HEK293 (cell line): Measurements from ENCODE around the gene PLEKHF1.
A peak's percentile ranks its signal among the peaks of the same experiment; 100 is the strongest.

Experiments used
- PRDM6 ChIP-seq: fragments of 450-650 bp; formaldehyde crosslinking; IDR thresholded peaks from 2 replicates; pipeline ENCODE4 v1.5.1; 2017; ENCODE audit warnings: missing biosample characterization, missing genetic modification characterization
- SALL2 ChIP-seq: fragments of 450-650 bp; formaldehyde crosslinking; IDR thresholded peaks from 2 replicates; pipeline ENCODE4 v1.5.0; 2017; ENCODE audit warnings: missing biosample characterization, mild to moderate bottlenecking, missing genetic modification characterization, borderline replicate concordance
- SETDB1 ChIP-seq: IDR thresholded peaks from one replicate; pipeline ENCODE4 v1.6.1; 2017; ENCODE audit warnings: mild to moderate bottlenecking, low read length, moderate library complexity, mixed read lengths; ENCODE audit not compliant: insufficient read length
- ZBTB49 ChIP-seq: fragments of 450-650 bp; formaldehyde crosslinking; IDR thresholded peaks from 2 replicates; pipeline ENCODE4 v1.5.1; 2016; ENCODE audit warnings: missing biosample characterization, missing genetic modification characterization, low read depth
- ZNF121 ChIP-seq: fragments of 450-650 bp; formaldehyde crosslinking; IDR thresholded peaks from 2 replicates; pipeline ENCODE4 v1.5.1; 2016; ENCODE audit warnings: missing biosample characterization, missing genetic modification characterization
- ZNF148 ChIP-seq: fragments of 450-650 bp; formaldehyde crosslinking; IDR thresholded peaks from 2 replicates; pipeline ENCODE4 v1.5.0; 2017; ENCODE audit warnings: missing biosample characterization, missing genetic modification characterization, borderline replicate concordance
- ZNF239 ChIP-seq: fragments of 450-650 bp; formaldehyde crosslinking; IDR thresholded peaks from 2 replicates; pipeline ENCODE4 v1.5.1; 2016; ENCODE audit warnings: missing biosample characterization, missing genetic modification characterization
- ZNF248 ChIP-seq: fragments of 450-650 bp; formaldehyde crosslinking; IDR thresholded peaks from 2 replicates; pipeline ENCODE4 v1.5.1; 2017; ENCODE audit warnings: missing biosample characterization, missing genetic modification characterization
- ZNF292 ChIP-seq: fragments of 450-650 bp; formaldehyde crosslinking; IDR thresholded peaks from 2 replicates; pipeline ENCODE4 v1.5.1; 2016; ENCODE audit warnings: low read depth, missing biosample characterization, missing genetic modification characterization, borderline replicate concordance
- ZNF433 ChIP-seq: fragments of 450-650 bp; formaldehyde crosslinking; IDR thresholded peaks from 2 replicates; pipeline ENCODE4 v1.5.1; 2016; ENCODE audit warnings: missing biosample characterization, missing genetic modification characterization, low read depth
- ZNF48 ChIP-seq: fragments of 450-650 bp; formaldehyde crosslinking; IDR thresholded peaks from 2 replicates; pipeline ENCODE4 v1.5.1; 2016; ENCODE audit warnings: missing biosample characterization, missing genetic modification characterization
- ZNF513 ChIP-seq: fragments of 450-650 bp; IDR thresholded peaks from 2 replicates; pipeline ENCODE4 v1.5.1; 2018; ENCODE audit warnings: missing biosample characterization, missing genetic modification characterization
- ZNF514 ChIP-seq: fragments of 450-650 bp; formaldehyde crosslinking; IDR thresholded peaks from 2 replicates; pipeline ENCODE4 v1.5.1; 2016; ENCODE audit warnings: missing biosample characterization, missing genetic modification characterization
- ZNF548 ChIP-seq: fragments of 450-650 bp; formaldehyde crosslinking; IDR thresholded peaks from 2 replicates; pipeline ENCODE4 v1.5.1; 2016; ENCODE audit warnings: missing biosample characterization, missing genetic modification characterization
- ZNF596 ChIP-seq: fragments of 450-650 bp; IDR thresholded peaks from 2 replicates; pipeline ENCODE4 v1.5.0; 2018; ENCODE audit warnings: missing biosample characterization, mild to moderate bottlenecking, missing genetic modification characterization, moderate library complexity
- ZNF624 ChIP-seq: fragments of 450-650 bp; formaldehyde crosslinking; IDR thresholded peaks from 2 replicates; pipeline ENCODE4 v1.5.1; 2017; ENCODE audit warnings: missing biosample characterization, missing genetic modification characterization
- ZNF626 ChIP-seq: fragments of 450-650 bp; sonication (Bioruptor Pico); formaldehyde crosslinking; IDR thresholded peaks from 2 replicates; pipeline ENCODE4 v1.5.1; 2018; ENCODE audit warnings: missing biosample characterization, missing genetic modification characterization, inconsistent platforms
- ZNF670 ChIP-seq: fragments of 450-650 bp; formaldehyde crosslinking; IDR thresholded peaks from 2 replicates; pipeline ENCODE4 v1.5.1; 2016; ENCODE audit warnings: missing biosample characterization, missing genetic modification characterization, low read depth
- ZNF677 ChIP-seq: fragments of 450-650 bp; IDR thresholded peaks from 2 replicates; pipeline ENCODE4 v1.5.0; 2018; ENCODE audit warnings: missing biosample characterization, mild to moderate bottlenecking, missing genetic modification characterization, moderate library complexity
- ZNF692 ChIP-seq: fragments of 450-650 bp; formaldehyde crosslinking; IDR thresholded peaks from 2 replicates; pipeline ENCODE4 v1.5.1; 2016; ENCODE audit warnings: missing biosample characterization, missing genetic modification characterization
- ZNF791 ChIP-seq: fragments of 450-650 bp; formaldehyde crosslinking; IDR thresholded peaks from 2 replicates; pipeline ENCODE4 v1.5.1; 2016; ENCODE audit warnings: missing biosample characterization, missing genetic modification characterization
- ZNF837 ChIP-seq: fragments of 450-650 bp; formaldehyde crosslinking; IDR thresholded peaks from 2 replicates; pipeline ENCODE4 v1.5.1; 2016; ENCODE audit warnings: missing biosample characterization, missing genetic modification characterization
- ZSCAN23 ChIP-seq: fragments of 450-650 bp; formaldehyde crosslinking; IDR thresholded peaks from 2 replicates; pipeline ENCODE4 v1.5.1; 2016; ENCODE audit warnings: missing biosample characterization, missing genetic modification characterization
- ZSCAN4 ChIP-seq: fragments of 450-650 bp; formaldehyde crosslinking; IDR thresholded peaks from 2 replicates; pipeline ENCODE4 v1.5.1; 2017; ENCODE audit warnings: missing biosample characterization, missing genetic modification characterization
- ZXDB ChIP-seq: fragments of 450-650 bp; formaldehyde crosslinking; IDR thresholded peaks from 2 replicates; pipeline ENCODE4 v1.5.1; 2016; ENCODE audit warnings: missing biosample characterization, missing genetic modification characterization

The PLEKHF1 gene

GRCh38 chr19:29687244-29687896 lies 22.1 kb downstream of the PLEKHF1 start (continued):
- no peak for TF ChIP-seq ZNF148
- TF ChIP-seq ZSCAN23: no peak
- TF ChIP-seq ZNF837 (tag by site-specific recombination): no peak; the same call in 1 of the 2 replicates
- TF ChIP-seq ZSCAN4 (tag by site-specific recombination): no peak
- TF ChIP-seq ZNF292: no peak
- no peak for TF ChIP-seq ZNF121
- no peak for TF ChIP-seq SALL2 (tag by site-specific recombination)
- TF ChIP-seq ZNF596 (tag by site-specific recombination): no peak
- no peak for TF ChIP-seq ZNF514 (tag by site-specific recombination)
- TF ChIP-seq ZNF624: no peak
- no peak for TF ChIP-seq ZNF791 (tag by site-specific recombination)
- no peak for TF ChIP-seq ZNF513 (tag by site-specific recombination)
- TF ChIP-seq ZNF48 (tag by site-specific recombination): no peak
- no peak for TF ChIP-seq ZNF239 (tag by site-specific recombination)
- no peak for TF ChIP-seq ZNF670
- TF ChIP-seq ZNF626 (tag by site-specific recombination): no peak
- TF ChIP-seq ZNF248: no peak
- no peak for TF ChIP-seq ZNF677
- TF ChIP-seq PRDM6 (tag by site-specific recombination): no peak
- TF ChIP-seq ZNF433 (tag by site-specific recombination): no peak
- TF ChIP-seq SETDB1: peak; percentile 85
- TF ChIP-seq ZNF548 (tag by site-specific recombination): no peak
- no peak for TF ChIP-seq ZXDB (tag by site-specific recombination)
- TF ChIP-seq ZNF692 (tag by site-specific recombination): 0 out of 2 replicates have a peak, but pooled peaks have one; percentile 44
- no peak for TF ChIP-seq ZBTB49 (tag by site-specific recombination)
